GM10266 (cell line): ENCODE results near the gene EPHB1.

ENCODE experiments used
- DNase-seq: peaks from one replicate; pipeline ENCODE4 v3.0.0; 2012; ENCODE audit errors: extremely low spot score
- TF ChIP-seq, protein P1 (sequence below): IDR thresholded peaks from 2 replicates; pipeline ENCODE4 v1.5.1; 2012; ENCODE audit warnings: mild to moderate bottlenecking, low read depth; ENCODE audit not compliant: control insufficient read depth, insufficient read depth; ENCODE audit errors: missing control alignments

The EPHB1 gene

DNA sequence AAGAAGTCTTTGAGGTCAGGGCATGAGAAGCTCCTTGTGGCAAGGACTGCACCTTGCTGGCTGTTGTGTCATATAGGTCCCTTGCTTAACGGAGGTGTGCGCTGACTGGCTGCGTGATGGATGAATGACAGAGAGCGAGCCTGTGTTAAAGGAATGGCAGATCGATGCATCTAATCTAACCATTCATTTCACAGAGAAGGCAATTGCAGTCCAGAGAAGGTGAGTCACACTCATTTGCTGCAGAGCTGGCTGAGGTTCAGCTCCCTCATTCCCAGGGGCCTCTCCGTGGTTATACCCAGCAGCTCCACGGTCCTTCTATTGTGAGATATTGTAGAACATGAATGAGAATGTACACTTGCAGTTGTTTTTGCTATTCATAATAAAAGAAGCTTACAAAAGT, 289.3 kb downstream of the EPHB1 start:
- TF ChIP-seq, protein P1, sequence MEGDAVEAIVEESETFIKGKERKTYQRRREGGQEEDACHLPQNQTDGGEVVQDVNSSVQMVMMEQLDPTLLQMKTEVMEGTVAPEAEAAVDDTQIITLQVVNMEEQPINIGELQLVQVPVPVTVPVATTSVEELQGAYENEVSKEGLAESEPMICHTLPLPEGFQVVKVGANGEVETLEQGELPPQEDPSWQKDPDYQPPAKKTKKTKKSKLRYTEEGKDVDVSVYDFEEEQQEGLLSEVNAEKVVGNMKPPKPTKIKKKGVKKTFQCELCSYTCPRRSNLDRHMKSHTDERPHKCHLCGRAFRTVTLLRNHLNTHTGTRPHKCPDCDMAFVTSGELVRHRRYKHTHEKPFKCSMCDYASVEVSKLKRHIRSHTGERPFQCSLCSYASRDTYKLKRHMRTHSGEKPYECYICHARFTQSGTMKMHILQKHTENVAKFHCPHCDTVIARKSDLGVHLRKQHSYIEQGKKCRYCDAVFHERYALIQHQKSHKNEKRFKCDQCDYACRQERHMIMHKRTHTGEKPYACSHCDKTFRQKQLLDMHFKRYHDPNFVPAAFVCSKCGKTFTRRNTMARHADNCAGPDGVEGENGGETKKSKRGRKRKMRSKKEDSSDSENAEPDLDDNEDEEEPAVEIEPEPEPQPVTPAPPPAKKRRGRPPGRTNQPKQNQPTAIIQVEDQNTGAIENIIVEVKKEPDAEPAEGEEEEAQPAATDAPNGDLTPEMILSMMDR: no peak
- DNase-seq: no peak

DNA sequence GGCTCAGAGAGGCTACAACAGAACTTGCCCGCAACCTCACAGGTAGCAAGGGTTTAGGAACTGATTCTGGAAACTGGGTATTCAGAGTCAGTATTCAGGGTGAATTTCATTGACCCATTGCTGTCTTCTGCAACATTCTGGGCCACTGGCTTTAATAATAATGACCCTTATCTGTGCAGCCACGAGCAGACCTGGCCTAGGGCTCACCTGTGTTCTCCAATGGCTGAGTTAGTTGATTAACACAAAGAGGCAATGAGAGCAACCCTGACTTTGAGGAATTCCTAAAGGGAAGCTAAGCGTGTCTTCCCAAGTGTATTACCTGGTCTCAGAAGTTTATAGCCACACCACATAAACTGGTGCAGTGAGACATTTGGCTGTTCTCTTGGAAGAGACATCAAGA, 289.9 kb downstream of the EPHB1 start:
- TF ChIP-seq, protein P1: no peak

DNA sequence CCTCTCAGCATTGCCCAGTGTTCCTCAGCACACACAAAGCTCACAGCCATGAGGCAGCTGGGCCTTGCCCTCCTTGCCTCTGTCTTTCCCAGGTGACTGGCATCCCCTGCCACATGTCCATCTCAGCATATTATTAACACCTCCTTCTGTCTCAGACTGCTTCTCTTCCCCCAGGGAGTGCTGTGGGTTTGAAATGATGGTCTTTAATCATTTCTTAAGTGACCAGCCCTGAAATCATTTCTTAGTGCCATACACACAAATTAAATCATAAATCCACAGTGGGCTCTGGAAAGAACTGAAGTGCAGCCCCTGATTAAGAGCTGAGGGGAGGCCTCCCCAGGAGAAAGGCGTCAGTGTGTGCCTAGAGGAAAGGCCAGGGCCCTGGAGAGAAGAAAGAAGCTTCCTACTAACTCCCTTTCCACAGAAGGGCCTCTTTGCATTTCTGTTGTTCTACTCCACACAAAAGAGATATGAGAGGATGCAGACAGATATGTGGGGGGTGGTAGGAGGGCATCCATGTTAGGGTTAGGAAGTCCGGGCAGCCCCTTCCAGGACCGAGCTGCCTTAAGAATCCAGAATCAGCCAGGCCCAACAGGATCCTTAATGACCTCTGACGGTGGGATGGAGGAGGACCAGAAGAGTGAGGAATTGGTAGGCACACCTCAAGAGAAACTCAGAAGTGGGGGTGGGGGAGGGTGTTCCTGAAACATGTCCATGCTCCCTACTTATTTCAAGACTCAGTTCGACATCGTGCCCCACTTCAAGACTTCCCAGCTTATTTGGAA, 290.8 kb downstream of the EPHB1 start:
- TF ChIP-seq, protein P1: no peak
- no peak for DNase-seq

More for the DNA sequence above, 289.9 kb downstream of the EPHB1 start:
- no peak for DNase-seq

DNA sequence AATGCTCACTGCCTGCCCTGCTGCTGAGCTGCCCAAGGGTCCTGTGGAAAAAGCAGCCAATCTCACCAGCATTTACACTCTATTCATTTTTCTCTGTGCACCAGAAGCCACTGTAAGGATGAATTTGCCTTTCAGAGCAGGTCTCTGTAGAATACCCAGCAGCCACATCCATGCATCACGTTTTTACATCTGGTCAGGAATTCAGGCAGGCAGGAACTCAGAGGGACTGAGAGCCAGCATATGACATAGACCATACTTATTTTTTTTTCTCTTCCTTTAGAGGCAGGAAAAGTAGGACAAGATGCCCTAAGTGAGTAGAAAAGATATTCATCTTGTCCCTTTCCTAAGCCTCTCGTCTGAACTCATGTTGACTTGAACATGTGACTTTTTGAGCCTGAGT, 292.7 kb downstream of the EPHB1 start:
- no peak for DNase-seq
- TF ChIP-seq, protein P1: no peak

DNA sequence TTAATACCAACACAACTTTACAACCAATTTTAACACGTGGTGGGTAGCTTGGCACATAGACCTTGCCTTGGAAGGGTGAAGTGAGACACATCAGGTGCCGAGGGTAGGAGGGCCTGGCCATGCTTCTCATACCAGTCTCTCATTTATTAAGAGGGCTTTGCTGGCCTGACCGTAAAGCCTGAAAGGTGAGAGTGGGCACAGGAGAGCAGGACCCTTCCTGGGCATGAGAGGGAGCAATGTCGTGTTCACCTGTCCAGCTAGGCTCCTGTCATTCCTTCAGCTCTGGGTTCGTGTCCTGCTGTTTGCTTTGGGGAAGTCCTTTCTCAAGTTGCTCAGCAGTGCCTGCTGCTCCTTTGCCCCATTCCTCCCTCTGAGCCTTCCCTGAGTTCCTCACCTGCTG, 294.4 kb downstream of the EPHB1 start:
- TF ChIP-seq, protein P1: no peak
- no peak for DNase-seq

DNA sequence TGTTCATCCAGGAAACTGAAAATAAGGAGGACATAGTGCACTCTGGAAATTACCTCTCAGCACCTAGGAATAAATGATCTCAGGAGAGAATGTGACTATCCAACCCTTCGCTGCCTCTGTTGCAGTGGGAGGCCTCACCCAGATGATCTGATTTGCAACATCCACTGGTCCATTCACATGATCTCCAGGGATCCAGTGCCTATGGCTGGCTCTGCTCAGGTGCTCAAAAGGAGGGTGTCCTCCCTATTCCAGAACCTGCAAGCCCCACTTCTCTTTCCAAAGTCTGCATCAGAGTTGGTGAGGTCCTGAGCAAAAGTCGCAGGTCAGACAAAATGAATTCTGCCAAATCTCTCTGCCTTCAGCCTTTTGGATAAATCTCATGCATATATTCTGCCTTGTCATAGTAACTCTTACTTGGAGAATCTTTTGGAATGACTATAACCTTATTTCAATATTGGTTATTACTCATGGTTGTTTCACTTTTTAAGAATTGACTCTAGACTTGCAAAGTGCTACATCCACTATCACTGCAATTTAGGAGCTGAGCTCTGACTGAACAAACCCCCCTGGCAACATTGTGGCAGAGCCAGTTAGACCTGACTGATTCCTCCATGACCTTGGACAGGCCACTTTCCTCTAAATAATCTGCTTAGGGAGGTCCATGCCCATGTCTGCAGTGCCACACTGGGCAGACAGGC, 295.1 kb downstream of the EPHB1 start:
- TF ChIP-seq, protein P1: no peak
- DNase-seq: no peak

DNA sequence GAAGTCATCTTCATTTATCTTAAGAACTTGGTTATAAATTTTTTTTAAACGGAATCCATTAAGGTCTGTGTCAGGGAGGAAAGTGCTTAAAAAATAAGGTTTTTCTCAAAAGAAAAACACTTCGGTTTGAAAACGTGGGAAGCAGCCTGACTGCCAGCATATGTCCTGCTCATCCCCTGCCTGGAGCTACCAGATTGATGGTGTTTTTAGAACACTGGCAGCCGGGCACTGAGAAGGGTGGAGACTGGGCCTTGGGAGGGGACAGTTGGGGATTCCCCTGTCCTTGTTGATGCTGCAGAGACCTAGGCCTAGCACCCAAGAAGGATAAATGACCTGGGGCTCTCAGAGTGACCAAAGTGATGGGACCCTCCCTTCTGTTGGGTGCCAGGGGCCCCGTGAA, 296.9 kb downstream of the EPHB1 start:
- DNase-seq: no peak
- TF ChIP-seq, protein P1: no peak
